PC-3 (cell line): ENCODE measurements around the gene ZCCHC14.

Experiments
- CTCF ChIP-seq: fragments of 300-600 bp; sonication (generic); conservative IDR thresholded peaks from 2 replicates; pipeline ENCODE4 v1.5.1; 2017; ENCODE audit warnings: antibody characterized with exemption, low read depth, mild to moderate bottlenecking, low read length
- EZH2 ChIP-seq: fragments of 300-600 bp; sonication (generic); IDR thresholded peaks from one replicate; pipeline ENCODE4 v1.6.1; 2017; ENCODE audit warnings: antibody characterized with exemption, mild to moderate bottlenecking, low read length; ENCODE audit not compliant: unreplicated experiment
- EZH2phosphoT487 ChIP-seq: fragments of 300-600 bp; sonication (generic); IDR thresholded peaks from 2 replicates; pipeline ENCODE4 v1.6.1; 2018; ENCODE audit warnings: mild to moderate bottlenecking, antibody characterized with exemption, low read length, borderline replicate concordance

GRCh38 chr16:87502308-87502969, 9.6 kb upstream of the ZCCHC14 start:
- TF ChIP-seq CTCF = no peak
- no peak for TF ChIP-seq EZH2phosphoT487
- no peak for TF ChIP-seq EZH2
